Prostate gland (tissue), 2 donors: ENCODE results near the gene DNM3.

Experiments used
- CTCF ChIP-seq, 4 experiments: fragments of 200-600 bp in 2 of 4; fragments of 450-650 bp in 2 of 4; sonication (generic) in 2 of 4; IDR thresholded peaks; 1 replicate in 3 of 4; 2 replicates in 1 of 4; pipeline ENCODE4 v1.5.1; 2016 to 2019; ENCODE audit warnings: antibody characterized with exemption in 4 of 4, mild to moderate bottlenecking in 2 of 4, moderate library complexity in 2 of 4
- POLR2A ChIP-seq: fragments of 450-650 bp; IDR thresholded peaks from one replicate; pipeline ENCODE4 v1.6.1; 2016; ENCODE audit warnings: antibody characterized with exemption, mild to moderate bottlenecking
- POLR2AphosphoS5 ChIP-seq: sonication (generic); formaldehyde crosslinking; IDR thresholded peaks from one replicate; pipeline ENCODE4 v1.6.1; 2017; ENCODE audit warnings: antibody characterized with exemption

GRCh38 chr1:172417557-172417956 is 576.3 kb downstream of the DNM3 start:
- TF ChIP-seq CTCF (IDR thresholded peaks at IDR 0.05) (no peak), POLR2A (no peak), POLR2AphosphoS5 (no peak)
